ENCODE results near the gene NEK10. TPM values are rescaled to one million over a fixed set of nuclear protein-coding genes. Genes with fewer than 3 reads are reported as not detected.
"Not testable (repeated sequence)": the region's sequence is repeated elsewhere in the genome, so short reads cannot be mapped to it uniquely, and the experiment has no call there.

The NEK10 gene
- total RNA-seq, 1 donor from 2014 or later: 6.2 TPM

DNA sequence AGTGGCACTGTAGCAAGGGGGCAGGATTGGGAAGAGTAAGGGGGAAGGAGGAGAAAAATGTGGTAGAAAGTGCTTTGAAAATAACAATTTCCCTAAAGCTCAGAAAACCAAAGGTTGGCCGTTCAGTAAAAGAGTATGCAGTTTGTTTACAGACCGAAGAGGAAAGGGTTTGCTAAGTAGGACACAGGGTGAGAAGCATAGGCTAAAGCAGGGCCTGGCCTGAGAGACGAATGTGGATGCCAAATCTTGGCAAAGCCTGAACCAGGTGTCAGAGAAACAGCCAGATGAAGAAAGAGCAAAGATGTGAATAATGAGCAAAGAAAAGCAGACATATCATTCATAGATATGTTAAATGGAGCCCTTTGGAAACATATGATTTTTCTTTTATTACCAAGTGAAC is 17.1 kb downstream of the NEK10 start:
- no peak for DNase-seq (ENCODE audit: low spot score)

DNA sequence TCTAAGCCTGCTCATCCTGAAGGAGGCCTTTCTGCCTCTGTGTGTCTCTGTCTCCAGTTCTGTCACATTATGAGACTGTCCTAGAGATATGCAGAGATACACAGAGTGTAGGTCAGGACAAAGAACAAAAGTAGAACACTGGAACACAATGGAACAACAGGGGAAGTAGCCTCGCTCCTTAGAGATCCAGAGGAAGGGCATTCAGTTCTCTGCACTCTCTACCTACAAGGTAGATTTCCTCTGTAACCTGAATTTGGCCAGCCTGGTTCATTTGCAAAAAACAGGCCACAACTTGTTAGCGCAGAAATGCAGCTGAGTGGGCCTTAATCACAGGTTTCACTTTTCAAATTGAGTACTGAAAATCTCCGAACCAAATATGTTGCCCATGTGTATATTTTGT is 19.4 kb downstream of the NEK10 start:
- DNase-seq (ENCODE audit: low spot score): no peak

GRCh38 chr3:27345959-27346865 is 23.0 kb downstream of the NEK10 start:
- DNase-seq (ENCODE audit: low spot score): no peak

DNA sequence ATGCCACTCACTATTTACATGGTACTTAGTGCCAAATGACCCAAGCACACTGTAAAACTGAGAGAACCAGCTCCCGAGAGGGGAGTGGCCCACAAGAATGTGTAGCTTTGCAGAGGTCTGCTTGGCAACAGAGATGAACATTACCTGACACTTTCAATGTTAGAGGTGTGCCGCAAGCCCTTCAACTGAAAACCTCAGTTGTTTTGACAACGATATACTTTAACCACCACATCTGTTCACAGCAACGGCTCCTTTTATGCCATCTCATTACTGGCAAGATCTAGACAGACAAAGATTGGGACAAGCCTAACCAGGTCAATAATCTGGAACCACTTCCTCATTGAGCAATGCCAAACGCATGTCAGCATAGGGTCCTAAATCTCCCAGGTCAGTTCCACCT is 23.7 kb downstream of the NEK10 start:
- DNase-seq (ENCODE audit: low spot score): peak; percentile 72

DNA sequence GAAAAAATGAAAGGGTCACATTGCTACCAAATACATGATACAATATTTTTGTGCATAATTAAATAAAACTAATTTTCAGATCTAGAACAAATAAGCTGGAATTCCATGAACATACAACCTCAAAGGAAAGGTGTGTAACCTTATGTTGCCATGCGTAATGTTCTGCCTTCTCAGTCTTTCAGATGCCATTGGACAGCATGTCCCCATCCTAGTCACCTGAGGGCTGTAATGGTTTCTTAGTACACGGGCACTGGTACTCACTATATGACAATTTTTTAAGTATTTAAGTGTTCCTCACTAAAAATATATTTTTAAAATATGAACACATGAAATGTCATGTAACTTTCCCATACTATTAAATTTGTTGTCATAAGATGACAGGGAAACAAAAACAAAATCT is 24.1 kb downstream of the NEK10 start:
- DNase-seq (ENCODE audit: low spot score): no peak

DNA sequence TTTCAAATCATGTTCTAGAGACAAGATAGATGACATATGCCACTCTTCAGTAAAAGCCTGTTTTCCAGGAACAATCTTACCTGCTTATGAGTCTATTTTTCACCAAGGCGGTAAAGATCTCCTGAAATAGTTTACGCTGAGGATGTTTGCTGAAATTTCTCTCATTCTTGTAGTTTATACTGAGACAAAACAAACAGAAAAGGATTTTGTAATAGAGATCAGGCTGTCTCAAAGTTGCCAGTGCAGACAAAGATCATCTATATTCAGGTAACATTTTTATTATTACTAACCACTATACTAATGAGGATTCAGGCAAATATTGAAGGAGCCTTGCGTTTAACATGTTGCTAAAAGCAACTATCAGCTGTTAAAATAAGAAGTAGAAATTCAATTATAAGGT is 25.0 kb downstream of the NEK10 start:
- DNase-seq (ENCODE audit: low spot score): no peak

DNA sequence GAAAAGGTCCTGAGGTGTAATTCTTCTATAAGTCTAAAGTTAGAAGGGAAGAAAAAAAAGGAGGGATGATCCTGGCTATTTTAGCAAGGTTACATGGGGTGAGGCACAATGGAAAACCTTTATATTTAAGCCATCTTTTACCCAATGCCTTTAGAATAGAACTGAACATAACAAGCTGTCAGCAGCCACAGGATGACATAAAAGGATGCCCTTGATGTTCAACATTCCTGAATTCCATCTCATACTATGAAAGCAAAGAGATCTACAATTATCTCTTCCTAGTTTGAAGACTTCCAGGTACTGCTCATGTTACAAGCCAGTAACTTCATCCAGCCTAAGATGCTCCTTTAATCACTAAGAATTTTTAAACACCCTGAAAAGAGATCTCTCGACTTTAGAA is 26.9 kb downstream of the NEK10 start:
- no peak for DNase-seq (ENCODE audit: low spot score)

DNA sequence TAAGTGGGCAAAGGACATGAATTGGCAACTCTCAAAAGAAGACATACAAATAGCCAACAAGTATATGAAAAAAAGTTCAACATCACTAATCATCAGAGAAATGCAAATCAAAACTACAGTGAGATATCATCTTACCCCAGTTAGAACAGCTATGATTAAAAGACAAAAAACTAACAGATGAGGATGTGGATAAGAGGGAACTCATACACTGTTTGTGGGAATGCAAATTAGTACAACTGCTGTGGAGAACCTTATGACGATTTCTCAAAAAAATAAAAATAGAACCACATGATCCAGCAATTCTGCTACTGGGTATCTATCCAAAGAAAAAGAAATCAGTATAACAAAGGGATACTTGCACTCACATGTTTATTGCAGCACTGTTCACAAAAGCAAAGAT is 28.6 kb downstream of the NEK10 start:
- DNase-seq (ENCODE audit: low spot score): no peak

DNA sequence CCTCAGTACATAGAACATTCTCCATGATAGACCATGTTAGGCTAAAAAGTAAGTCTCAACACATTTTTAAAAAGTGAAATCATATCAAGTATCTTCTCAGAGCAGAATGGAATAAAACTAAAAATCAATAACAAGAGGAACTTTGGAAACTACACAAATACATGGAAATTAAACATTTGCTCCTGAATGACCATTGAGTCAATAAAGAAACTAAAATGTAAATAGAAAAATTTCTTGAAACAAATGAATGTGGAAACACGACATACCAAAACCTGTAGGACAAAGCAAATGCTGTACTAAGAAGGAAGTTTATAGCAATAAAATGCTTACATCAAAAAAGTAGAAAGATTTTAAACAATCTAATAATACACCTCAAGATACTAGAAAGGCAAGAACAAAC is 33.6 kb downstream of the NEK10 start:
- DNase-seq (ENCODE audit: low spot score): no peak

DNA sequence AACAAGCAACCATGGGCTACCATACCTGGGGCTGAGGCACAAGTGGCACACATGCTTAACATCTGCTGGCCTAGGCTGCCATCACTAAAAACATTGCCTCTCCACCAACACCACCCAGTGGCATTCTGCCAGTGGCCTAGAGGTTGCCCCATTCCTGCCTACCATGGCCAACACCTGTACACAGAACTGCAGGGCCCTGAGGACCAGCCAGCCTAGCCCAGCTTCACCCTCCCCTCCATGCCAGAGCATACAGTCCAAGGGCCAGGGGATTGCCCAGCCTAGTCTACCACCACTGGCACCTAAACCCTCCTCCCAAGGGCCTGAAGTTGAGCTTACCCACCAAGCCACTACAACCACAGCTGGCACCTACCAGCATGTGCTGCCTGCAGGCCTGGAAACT is 35.3 kb downstream of the NEK10 start:
- DNase-seq (ENCODE audit: low spot score): no peak

DNA sequence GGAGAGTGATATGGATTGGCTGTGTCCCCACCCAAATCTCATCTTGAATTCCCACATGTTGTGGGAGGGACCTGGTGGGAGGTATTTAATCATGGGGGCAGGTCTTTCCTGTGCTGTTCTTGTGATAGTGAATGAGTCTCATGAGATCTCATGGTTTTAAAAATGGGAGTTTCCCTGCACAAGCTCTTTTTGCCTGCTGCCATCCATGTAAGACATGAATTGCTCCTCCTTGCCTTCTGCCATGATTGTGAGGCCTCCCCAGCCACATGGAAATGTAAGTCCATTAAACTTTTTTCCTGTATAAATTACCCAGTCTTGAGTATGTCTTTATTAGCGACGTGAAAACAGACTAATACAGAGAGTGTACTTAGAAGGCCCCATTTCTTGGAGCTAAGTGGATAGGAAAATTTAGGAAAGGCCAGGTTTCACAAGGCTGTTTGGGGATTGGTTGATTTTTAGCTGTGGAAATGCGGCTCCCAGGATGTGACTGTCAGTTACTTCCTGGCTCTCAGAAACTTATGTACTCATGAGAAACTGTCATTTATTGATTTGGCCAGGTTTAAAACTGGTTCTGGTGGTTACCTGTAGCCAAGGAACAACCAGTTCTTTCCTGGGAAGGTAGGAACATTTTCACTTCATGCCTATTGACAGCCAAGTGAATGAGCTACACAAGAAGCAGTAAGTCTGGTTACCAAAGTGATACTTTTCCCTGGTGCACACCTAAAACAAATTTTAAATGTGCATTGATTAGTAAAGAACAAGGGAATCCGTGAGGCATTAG is 40.0 kb downstream of the NEK10 start:
- not testable (repeated sequence) for DNase-seq (ENCODE audit: low spot score)

DNA sequence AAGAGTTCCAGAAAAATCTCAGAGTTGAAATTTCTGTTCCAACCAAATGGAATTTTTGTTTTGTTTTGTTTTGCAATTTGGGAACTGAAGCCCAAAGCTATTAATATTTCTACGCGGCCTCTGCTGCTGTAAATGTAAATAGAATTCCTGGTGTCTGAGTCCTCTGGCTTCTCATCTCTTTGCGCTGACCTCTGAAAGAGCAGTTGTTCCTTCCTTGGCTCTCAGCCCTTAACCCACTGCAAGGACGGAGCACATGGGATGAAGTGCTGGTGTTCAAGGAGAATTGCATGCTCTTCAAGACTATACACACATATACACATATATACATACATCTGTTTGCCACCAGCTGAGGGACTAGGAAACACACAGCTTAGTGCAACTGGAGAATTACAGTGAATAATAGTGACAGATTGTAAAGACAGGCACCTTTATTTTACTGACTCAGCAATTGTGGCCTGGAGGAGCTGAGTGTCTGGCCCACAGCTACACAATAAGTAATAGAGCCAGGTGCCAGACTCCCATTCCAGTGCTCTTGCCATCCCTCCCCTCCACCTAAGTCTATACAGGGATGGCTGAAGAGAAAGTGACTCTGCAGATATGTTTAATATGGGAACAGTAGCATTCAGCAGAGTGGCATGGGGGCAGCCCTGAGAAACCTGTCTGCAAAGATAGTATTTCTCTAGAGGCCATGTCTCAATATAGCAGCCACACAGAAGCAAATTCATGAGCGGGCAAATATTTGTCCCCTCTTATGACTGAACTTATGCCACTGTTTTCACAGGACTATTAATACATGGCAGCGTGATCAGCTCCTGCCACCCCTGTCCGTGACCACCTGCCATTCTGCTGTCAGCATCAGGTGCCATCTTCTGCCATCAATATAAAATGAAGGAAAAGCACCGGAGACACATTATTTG is 42.3 kb downstream of the NEK10 start:
- DNase-seq (ENCODE audit: low spot score): peak; percentile 58

DNA sequence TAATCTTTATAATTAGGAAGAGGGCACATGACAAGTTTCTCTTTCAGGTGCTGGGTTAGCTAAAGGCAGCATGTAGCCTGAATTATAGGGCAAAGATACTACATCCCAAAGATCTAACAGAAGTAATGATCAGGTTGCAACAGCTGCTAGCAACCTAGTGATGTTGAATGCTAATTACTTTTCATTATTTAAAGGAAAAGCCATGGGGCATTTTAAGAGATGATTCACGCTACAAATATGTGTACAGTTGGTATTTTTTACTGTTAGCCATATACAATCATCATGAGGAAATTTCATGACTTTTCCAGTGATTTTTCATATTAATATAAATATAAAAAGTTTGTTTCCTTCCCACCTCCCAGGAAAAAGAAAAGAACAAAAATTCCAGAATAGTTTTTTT is 43.0 kb downstream of the NEK10 start:
- no peak for DNase-seq (ENCODE audit: low spot score)

DNA sequence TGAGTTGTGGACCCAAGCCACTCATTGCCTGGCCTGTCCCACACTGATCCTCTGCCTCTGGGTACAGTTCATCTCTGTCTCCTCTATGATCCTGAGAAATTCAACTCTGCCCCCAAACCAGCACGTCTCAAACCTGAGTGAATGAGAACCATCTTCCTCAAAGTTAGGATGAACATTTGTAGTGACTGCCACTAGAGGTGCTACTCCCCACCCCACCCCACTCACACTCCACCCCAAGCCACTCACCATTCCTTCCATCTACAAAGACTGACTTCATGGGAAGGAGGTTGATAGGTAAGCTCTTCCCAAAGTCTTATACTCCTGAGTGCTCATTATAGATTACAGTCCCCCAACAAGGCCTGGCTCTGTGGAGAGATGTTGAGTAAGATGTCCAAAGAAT is 43.8 kb downstream of the NEK10 start:
- DNase-seq (ENCODE audit: low spot score): no peak

GRCh38 chr3:27324686-27325085 is 44.5 kb downstream of the NEK10 start:
- no peak for DNase-seq (ENCODE audit: low spot score)

DNA sequence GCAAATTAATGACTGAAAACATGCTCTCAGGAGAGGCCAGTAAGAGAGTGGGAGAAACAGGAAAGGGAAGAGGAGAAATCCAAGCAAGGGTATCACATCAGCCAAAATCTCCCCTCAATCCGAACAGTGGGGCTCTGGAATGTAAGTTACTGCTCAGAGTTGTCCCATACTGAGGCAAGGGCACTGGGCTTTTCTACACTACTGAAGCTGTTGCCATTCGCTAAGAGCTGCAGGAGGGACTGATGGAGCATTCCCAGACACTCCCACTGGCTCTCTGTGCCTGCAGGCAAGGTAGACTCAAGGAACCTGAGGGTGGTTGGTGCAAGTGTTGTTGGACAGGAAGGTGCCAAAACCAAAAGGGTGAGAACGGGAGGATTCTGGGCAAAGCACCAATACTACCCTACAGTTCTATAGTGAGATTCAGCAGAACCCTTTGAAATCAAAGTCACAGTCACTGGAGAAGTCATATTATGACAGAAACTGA is 46.1 kb downstream of the NEK10 start:
- no peak for DNase-seq (ENCODE audit: low spot score)

GRCh38 chr3:27322634-27323033 is 46.5 kb downstream of the NEK10 start:
- no peak for DNase-seq (ENCODE audit: low spot score)

- peak; percentile 71 for DNase-seq (ENCODE audit: low spot score)
Measured at GRCh38 chr3:27319847-27320526, 49.2 kb downstream of the NEK10 start.

- DNase-seq (ENCODE audit: low spot score): no peak
Measured at GRCh38 chr3:27319304-27319703, 49.9 kb downstream of the NEK10 start.

DNA sequence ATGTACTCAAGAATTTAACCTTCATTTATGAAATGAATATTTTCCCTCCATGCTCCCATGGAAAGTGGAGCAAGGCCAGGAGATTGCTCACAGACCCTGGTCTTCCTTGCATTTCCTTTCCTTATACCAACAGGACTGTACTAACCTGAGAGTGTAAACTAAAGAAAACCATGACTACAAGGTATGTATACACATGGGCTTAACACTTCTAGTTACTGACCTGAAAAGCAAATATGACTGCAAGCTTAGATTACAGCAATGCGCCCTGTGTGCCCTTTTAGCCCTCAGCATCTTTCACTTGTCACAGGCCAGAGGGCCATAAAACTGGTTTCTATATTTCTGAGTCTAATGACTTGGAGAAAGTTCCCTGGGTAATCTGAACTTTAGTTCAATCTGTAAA is 52.1 kb downstream of the NEK10 start:
- no peak for DNase-seq (ENCODE audit: low spot score)

GRCh38 chr3:27315003-27315402 is 54.2 kb downstream of the NEK10 start:
- no peak for DNase-seq (ENCODE audit: low spot score)
